HG02852 (cell line): ENCODE measurements around the gene CARNS1.

Source experiments
- ATAC-seq: cut with Tn5 transposase; IDR thresholded peaks from one replicate; pipeline ENCODE4 v1.9.1; 2021; ENCODE audit warnings: mild to moderate bottlenecking, moderate library complexity; ENCODE audit not compliant: unreplicated experiment

CARNS1 gene

DNA sequence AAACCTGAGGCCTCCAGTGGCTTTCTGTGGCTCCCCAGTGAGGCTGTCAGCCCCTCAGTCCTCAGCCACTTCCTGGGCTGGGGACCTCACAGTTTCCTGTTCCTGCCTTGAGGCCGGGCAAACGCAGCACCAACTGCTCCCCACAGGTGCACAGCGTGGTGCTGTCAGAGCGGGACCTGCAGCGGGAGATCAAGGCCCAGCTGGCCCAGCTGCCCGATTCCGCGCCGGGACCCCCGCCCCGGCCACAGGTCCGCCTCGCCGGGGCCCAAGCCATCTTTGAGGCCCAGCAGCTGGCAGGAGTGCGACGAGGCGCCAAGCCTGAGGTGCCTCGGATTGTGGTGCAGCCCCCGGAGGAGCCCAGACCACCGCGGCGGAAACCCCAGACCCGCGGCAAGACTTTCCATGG, 6.2 kb upstream of the CARNS1 start:
- ATAC-seq, result peak; percentile 53

DNA sequence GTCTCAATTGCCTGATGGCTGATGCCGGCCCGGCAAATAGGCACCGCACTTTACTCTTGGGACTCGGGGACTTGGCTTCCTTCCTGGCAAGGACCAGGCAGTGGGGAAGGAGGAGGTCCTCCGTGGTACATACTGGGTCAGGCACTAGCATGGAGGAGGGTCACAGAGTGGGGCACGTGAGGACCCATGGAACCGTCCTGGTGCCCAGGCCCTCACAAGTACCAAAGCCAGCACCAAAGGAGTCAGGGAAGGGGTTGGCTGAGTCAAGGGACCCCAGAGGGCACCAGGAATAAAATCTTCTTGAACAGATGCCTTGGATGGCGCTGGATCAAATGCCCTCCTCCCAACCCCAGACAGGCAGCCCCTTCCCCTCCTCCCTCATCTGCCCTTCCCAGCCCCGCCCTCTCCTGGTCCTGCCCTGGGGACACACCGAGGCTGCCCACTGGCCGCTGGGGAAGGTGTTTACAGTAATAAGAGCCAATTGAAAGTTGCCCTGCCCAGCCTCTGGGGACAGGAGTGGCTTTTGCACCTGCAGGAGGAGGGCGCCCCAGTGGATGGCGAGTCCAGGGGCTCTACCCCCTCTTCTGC, 5.6 kb upstream of the CARNS1 start:
- ATAC-seq, result no peak

DNA sequence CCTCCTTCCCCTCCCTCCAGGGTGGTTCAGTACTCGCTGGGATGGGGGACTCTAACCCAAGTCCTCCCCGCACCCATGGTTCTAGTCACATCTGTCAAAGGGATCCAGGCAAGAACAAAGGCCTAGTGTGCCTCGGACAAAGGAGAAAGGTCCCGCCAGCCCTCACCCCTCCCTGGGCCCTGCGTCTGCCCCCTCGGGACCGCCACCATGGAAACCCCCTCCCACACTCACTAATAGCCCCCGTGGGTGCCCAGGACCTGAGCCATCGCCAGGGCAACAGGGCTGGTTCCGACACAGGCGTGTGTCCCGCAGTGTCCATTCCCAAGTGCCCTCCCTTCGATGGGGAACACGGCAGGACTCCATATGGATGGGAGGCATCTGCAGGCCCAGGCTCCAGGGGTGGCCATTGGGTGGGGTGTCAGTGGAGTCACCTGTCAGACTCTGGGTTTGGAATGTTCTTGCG, 5.1 kb upstream of the CARNS1 start:
- no peak for ATAC-seq

DNA sequence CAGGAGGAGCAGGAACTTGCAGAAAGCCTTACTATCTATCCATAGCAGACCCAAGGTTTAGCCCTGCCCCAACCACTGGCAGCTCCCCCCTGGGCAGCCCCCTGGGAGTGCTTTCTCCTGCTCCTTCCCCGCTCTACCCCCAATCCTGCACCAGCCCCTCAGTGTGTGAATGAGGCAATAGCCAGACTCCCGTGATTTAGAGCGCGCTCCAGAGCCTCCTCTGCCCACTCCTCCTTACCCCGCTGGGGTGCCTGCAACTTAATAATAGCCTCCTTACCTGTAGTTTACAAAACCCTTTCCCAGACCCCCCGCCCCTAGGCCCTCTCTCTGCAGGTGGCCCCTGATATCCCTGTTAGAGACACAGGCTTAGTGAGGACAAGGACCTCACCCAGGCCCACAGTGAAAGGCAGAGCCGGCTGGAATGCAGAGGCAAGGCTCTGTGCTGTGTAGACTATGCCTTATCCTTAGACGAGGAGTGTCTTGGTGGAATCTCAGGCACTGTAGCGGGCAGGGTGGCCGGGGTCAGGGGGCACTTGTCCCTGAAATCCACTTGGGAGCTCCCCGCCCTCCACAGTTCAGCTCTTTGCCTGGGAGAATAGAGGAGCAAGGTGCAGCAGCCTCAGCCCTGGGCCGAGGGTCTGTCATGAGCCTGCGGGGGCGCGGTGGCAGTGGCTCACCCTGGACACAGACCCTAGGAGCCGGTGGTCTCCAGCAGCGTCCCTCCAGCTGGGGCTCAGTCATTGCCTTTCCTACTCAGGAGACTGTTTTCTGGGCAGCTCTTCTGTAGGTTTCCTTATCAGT, 4.3 kb upstream of the CARNS1 start:
- ATAC-seq, result no peak

DNA sequence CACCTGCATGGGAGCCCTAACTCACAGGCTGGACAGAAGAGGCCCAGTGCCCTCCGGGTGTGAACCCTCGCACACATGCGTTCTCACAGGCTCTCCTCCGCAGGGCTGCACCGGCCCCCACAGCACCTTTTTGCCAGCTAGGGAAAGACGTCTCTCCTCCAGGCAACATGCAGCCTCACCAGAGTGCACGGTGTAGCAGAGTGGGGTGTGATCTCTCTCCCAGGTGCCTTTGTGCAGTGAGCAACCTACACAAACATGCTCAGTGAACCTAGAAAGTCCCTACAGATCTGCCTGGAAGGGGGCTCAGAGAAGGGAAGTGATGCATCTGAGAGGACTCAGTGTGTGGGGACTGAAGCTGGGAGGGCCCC, 3.7 kb upstream of the CARNS1 start:
- ATAC-seq, result no peak

DNA sequence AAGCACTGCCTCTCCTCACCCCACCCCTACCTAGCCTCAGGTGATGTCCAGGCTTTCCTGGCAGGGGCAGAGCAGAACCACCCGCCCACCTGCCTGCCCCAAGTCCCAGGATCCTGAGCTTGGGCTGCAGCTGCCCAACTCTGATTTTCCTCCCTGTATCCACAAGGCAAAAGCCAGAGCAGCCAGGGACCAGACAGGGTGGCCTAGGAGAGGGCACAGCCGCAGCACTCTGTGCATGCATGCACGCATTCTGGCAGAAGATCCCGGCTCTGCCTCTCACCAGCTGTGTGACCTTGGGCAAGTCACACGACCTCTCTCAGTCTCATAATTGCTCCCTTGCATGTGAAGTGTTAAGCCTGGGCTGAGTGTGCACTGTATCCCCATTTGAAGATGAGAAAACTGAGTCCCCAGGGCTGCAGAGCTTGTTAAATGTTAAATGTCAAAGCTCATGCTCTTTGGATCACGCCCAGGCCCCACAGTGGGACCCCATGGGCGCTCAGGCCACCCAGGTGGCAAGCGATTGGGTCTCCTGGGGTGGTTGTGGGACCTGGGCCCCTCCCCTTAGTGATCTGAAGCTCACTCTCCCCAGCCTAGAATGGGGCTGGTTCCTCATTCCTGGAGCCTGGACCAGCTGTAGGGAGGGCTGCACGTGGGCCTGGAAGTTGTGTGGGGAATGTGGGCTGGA, 2.8 kb upstream of the CARNS1 start:
- ATAC-seq, result no peak

DNA sequence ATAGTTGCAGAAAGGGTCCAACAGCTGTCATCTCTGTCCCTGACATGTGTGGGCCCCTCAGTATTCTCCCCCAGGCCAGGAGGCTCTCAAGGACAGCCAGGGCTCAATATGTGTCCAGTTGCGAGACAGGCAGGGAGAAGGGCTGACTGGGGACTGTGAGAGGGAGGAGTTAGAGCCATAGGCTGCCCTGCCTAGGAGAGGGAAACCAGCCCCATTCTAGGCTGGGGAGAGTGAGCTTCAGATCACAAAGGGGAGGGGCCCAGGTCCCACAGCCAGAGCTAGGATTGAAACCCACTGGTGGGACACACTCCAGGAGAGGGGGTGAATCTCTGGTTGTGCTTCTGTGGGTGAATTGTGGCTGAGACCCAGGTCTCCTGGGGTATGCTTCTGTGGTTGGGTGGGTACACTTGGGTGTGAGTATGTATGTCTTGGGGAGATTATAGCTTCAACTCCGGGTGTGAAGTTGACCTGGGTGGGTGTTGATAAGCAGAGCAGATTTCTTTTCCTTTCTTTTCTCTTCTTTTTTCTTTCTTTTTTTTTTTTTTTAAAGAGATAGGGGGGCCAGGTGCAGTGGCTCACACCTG, 2.1 kb upstream of the CARNS1 start:
- ATAC-seq, result no peak

DNA sequence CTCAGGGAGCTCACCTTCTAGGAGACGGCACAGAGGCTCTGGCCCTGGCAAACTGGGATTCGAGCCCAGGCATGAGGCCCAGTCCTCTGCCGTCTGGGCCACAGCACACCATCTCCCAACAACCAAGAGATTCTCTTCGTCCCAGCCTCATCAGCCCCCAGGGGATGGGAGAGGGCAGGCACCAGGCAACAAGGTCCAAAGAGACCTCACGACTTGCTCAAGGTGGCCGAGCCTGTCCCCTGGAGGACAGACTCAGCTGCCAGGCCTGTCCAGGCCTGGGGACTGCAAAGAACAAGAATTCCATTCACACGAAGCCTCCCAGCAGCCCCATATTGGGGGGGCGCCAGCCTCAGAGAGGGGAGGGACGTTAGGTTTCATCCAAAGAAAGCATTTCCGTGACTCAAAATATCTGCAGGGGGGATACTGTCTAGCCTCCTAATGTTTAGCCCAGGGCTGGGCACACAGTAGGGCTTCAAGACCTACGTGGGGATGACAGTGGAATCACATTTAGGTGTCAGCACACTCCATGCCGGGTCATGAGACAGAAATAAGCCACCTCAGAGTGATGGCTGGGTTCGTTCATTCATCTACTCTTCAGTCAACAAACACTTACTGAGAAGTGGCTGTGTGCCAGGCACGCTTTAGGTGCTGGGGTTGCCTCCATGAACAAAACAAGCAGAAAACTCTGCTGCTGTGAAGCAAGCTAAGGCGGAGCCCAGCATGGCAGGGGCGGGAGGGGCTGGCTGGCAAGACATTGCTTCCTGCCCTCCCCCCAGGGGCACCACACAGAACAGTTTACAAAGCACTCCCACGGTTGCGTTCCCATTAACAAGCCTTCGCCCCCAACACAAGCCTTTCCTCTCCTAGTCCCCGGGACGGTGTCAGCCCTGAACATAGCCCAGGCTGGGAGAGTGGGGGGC, 1.2 kb downstream of the CARNS1 start:
- ATAC-seq, result no peak

DNA sequence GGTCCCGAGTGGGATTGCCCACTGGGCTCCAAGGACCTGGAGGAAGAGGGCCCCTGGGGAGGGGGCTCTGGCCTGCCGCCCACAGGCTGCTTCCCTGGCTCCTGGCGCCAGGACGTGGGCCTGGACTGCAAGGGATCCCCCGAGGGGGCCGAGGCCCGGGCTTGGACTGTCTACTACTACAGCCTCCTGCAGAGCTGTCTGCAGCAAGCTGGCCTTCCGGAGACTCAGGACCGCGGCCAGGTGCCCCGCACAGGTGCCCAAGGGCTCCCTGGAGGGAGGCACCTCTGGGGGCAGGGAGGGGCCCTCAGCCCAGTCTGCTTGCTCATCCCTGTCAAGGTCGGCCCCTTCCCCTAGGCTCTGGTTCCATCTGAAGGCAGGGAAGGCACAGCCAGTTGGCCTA, 1.9 kb downstream of the CARNS1 start:
- no peak for ATAC-seq

DNA sequence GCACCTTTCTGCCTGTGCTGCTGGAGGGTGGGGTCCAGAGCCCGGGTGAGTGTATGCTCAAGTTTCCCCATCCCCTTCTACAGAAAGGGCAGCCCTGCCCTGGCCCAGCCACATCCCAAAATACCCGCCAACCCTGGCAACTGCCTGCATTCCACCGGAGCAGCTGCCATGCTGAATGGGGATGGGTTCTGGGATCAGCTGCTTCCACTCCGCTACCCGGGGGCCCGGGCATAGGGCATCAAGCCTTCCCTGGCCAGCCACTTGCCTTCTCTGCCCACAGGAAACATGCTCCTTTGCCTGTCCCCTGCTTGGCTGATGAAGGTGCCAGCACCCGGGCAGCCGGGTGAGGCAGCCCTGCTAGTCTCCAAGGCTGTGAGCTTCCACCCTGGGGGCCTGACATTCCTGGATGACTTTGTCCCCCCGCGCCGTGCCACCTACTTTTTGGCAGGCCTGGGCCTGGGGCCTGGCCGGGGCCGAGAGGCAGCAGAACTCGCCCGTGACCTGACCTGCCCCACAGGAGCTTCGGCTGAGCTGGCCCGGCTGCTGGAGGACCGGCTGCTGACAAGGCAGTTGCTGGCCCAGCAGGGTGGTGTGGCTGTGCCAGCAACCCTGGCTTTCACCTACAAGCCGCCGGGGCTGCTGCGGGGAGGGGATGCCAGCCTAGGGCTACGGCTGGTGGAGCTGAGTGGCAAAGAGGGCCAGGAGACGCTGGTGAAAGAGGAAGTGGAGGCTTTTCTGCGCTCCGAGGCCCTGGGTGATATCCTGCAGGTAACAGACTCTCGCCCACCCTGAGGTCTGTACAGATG, 3.2 kb downstream of the CARNS1 start:
- no peak for ATAC-seq

DNA sequence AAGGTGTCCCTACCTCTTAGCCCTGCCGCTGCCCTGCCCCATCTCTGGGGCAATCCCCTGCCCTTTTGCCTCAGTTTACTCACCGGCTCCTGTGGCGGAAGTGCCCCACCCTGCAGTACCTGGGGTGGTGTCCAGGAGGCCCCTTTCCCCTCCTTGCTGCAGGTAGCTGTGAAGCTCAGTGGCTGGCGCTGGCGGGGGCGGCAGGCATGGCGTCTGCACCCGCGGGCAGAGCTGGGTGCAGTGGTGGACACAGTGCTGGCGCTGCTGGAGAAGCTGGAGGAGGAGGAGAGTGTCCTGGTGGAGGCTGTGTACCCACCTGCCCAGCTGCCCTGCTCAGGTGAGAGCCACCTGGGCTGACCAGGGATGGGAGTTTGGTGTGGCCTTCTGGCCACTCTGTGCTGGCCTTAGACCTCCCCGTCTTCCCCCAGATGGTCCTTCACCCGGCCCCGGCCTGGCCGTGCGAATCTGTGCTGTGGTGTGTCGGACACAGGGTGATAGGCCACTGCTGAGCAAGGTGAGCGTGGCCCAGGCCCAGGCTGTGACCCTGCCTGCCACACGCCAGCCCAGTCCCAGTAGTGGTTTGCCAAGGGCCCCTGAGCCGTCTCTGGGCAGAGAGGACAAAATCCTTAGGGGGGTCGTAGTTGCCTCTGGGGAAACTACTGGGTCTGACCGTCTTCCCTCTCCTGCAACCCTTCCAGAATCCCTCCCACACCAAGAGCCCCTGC, 4.0 kb downstream of the CARNS1 start:
- ATAC-seq, result no peak

DNA sequence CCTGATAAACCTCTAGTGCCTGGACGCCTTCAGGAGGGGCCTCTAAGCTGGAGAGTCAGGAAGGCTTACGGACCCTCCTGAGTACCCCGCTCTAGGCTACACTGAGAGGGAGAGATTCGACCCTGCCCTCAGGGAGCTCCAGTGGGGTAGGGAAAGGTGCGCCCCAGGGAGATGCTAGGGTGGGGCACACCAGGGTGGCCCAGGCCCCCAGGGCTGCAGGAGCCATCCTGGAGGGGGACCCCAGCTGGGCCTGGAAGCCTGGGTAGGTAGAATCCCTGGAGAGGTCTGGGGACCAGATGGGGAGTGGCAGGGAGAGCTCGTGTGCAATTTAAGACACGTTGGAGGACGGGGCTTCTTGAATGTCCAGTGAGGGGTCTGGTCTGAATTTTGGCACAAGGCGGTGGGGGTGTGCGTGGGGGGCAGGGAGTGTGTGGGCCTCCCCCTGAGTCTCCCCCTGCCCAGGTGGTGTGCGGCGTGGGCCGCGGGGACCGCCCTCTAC, 4.7 kb downstream of the CARNS1 start:
- ATAC-seq, result no peak

DNA sequence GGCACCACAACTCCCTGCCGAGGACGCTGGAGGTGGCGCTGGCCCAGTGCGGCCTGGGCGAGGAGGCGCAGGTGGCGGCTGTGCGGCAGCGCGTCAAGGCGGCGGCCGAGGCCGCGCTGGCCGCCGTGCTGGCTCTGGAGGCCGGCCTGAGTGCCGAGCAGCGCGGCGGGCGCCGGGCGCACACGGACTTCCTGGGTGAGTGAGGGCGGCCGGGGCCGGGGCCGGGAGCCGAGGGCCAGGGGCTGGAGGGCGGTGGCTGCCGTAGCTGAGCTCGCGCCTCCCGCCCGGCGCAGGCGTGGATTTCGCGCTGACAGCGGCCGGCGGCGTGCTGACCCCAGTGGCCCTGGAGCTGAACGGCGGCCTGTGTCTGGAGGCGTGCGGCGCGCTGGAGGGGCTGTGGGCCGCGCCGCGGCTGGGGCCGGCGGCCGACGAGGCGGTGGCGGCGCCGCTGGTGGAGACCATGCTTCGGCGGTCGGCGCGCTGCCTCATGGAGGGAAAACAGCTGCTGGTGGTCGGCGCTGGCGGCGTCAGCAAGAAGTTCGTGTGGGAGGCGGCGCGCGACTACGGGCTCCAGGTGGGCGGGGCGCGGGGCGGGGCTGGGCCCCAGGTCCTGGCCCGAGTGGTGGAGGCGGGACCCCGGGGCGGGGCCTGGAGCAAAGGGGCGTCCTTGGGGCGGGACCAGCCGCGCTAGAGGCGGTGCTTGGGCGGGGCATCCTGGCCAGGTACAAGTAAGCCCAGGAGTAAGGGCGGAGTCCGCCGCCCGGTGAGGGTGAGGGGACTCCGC, 5.4 kb downstream of the CARNS1 start:
- peak; percentile 88 for ATAC-seq

DNA sequence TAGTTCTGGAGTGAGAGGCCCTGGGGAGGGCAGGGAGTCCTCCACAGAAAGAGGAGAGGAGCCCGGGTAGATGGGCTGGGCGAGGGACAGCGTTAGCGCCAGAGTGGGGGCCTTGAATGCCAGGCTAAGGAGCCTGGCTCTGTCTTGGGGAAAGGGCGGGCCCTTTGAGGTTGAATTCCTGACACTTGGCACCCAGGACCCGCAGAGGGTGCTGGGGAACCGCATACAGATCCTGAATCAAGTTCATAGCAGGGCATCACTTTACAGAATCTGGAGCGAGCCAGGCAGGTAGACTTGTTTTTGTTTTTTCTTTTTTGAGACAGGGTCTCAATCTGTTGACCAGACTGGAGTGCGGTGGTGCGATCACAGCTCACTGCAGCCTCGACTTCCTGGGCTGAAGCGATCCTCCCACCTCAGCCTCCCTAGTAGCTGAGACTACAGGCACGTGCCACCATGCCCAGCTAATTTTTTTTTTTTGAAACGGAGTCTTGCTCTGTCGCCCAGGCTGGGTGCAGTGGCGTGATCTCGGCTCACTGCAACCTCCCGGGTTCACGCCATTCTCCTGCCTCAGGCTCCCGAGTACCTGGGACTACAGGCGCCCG, 6.1 kb downstream of the CARNS1 start:
- no peak for ATAC-seq

DNA sequence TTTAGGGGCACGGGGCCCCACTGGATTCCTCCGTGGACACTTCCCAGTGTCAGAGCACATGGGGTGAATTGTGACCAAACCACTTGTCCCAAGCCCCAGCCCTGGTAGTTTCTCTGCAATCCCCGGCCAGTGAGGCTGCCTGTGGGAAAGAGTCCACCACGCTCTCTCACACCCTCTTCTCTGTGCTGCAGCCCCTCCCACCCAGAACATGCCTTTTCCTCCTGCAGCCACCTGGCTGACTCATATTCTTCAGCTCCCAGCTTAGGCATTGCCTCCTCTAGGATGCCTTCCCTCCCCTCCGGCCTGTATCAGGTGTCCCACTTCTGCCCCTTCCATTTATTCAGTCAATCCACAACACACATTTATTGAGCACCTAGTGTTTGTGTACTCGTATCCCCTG, 7.4 kb downstream of the CARNS1 start:
- ATAC-seq, result no peak

DNA sequence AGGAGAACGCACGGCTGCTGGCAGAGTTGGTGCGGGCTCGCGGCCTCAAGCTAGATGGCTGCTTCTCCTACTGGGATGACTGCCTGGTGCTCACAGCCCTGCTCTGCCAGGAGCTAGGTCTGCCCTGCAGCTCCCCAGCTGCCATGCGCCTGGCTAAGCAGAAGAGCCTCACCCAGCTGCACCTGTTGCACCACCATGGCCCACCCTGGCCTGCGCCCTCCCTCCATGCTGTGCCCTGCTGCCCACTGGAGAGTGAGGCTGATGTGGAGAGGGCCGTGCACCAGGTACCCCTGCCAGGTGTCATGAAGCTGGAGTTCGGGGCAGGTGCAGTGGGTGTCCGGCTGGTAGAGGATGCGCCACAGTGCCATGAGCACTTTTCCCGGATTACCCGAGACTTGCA, 8.0 kb downstream of the CARNS1 start:
- ATAC-seq, result no peak

DNA sequence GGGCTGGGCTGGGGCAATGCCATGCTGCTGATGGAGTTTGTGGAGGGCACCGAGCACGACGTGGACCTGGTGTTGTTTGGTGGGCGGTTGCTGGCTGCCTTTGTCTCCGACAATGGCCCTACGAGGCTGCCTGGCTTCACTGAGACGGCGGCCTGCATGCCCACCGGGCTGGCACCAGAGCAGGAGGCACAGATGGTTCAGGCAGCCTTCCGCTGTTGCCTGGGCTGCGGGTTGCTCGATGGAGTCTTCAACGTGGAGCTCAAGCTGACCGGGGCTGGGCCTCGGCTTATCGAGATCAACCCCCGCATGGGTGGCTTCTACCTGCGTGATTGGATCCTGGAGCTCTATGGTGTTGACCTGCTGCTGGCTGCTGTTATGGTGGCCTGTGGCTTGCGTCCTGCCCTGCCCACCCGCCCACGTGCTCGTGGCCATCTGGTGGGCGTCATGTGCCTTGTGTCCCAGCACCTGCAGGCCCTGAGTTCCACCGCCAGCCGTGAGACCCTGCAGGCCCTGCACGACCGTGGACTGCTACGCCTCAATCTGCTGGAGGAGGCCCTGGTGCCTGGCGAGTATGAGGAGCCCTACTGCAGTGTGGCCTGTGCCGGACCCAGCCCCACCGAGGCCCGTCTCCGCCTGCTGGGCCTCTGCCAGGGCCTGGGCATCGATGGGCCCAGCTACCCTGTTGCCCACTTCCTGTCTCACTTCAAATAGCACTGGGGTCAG, 8.6 kb downstream of the CARNS1 start:
- no peak for ATAC-seq
